CD4-positive, alpha-beta T cell treated with Interleukin-15 for 1 hour (primary cell): ENCODE data around the gene HS3ST3B1.

Experiments used
- DNase-seq: peaks from one replicate; pipeline ENCODE4 v3.0.0-alpha.2; 2020

Gene HS3ST3B1

DNA sequence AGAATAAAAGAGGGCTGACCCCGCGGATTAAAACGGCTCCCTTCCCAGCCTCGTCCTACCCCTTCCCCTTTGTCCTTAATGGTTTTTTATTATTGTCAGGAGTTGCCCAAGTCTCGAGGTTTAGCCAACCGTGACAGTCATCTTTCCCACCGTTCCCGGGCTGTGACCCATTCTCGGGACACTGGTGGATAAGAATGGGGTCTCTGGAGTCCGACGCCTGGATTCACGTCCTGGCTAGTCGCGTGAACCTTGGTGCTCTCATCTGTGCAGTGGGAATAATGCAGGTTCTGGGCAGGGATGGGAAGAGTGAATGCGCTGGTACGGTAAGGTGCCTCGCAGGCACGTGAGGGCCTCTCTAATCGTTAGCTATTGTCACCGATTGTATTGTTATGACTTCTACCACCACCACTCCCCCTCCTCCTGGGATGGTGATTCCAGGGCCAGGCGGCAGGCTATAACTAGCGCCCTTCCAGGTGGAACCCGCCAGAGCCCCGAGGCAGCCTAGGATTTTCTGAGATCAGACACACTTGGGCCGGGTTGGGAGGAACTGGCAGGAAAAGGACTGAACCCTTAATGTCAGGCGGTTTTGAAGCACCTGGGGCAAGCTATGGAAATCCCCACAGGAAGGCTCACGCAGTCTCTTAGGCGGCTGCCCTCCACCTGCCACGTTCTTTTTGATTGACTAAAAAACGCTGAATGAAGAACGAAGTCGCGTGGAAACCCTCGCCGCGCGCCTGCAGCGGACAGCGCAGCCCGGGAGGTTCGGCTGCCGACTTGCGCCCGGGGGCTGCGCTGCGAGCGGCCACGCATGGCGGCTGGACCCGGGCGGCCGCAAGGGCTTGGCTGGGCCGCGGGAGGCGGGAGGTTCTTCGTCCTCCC, 2.7 kb downstream of the HS3ST3B1 start:
- peak; percentile 42 for DNase-seq

DNA sequence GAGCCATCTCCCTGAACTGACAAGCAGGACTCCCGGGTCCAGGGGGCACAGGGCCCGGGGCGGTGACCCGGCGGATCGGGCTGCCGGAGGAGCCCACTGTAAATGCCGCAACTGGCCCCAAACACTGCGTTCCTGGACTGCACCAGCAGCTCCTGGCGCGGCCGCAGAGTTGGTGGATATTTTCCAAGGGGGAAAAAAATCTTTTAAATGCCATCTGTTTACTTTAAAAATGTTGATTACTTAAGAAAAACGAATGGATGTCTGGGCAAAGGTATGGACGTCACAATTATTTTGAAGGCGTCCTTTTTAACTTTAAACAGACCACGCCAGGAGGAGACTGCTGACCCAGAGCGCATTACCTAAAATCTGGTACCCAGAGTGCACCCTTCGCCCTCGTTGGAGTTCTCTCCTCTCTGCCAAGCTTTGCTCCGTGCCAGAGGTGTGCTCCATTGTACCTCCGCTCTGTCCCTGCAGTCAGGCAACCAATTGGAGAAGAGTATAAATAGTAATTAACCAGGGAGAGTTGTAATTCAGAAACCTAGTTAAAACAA, 3.4 kb downstream of the HS3ST3B1 start:
- DNase-seq, result no peak

DNA sequence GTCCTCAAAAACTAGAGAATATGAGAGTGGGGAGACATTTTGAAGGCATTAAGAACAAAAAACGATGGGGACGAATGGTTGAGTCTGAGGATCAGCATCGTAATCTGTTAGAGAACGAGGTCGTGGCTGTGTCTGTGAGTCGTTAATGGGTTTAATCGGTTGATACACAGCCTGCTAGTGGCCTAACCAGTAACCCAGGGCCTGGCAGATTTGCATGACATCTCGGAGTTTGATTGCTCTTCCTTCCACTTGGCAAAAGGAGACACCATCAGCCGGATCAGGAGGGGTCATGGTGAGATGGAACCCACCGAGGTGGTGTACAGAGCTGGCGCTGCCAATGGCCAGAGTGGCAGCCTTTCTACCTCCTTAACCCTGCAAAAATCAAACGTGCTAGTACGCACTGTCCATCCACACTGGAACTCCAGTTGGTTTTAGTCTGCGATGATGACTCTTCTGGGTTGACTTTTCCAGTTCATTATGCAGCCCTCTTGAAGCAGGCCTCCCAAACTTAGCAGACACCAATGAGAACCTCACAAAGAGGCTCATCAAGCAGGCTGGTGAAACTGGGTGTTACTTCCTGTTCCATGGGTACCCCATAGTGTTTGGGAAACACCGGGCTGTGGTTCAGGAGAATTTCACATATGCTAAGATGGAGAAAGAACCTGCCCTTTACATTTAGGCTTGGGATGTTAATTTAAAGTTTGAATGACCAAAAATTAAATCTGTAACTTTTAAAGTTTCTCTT, 4.1 kb downstream of the HS3ST3B1 start:
- no peak for DNase-seq

DNA sequence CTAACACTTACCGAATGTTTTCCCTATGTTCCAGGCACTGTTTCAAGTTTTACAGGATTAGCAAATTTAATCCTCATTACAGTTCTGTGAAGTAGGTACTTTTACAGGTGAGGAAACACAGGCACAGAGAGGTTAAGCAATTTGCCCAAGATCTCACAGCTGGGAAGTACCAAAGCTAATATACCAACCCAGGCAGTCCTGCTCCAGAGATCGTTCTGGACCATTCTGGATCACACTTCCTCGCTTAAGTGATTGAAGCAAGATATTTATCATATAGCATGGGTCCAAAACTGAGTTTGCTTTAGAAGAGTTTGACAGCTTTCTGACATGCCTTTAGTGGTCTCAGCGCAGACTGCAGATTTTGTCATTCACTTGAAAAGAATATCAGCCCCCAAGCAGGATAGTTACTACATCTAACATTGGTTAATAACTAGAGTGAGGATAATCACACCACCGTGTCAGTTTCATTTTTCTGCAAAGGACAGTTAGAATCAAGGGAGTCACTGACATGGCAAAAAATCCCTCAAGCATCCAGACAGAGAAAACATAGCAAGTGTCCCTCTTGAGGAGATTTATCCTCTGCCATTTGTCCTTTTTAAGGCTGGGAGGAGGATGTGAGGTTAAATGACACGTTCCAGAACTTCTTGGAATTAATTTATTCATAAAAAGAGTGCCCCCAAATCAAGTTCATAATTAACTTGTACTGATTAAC, 5.1 kb downstream of the HS3ST3B1 start:
- no peak for DNase-seq

DNA sequence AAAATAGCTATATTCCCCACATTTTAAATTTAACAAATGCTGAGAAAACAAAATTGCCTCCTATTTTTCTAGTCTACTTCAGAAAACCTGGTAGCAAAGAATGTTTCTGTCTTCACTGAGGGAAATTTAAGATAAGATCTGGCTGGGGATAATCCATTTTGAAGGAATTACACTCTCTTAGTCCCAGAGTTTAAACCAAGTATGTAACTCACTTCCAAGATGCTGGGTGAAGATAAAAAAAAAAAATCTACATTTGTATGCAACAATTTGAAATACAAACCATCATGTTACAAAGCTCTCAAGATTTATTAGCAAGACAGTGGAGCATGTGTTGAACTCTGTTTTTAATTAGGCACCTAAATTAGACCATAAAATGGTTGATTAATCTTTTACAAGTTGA, 5.7 kb downstream of the HS3ST3B1 start:
- no peak for DNase-seq

DNA sequence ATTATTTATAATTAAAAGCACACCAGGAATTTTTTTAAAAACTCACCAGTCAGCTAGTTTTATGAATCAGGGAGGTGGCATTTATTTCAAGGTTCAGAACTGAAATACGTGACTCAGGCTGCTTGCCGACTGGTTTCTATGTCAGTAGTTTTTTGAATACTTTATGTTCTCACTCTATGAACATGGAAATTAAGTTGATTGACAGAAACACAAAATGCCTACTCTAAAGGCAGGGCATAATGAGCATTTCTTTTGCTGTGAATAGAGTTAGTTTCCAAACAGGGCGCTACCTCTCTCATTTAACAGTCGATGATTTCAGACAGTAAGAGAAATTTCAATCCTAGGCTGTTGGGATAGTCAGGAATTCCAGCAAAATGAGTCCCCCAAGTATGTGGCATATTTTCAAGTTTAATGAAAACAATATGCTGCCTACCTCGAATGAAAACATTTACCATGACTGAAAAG, 6.7 kb downstream of the HS3ST3B1 start:
- no peak for DNase-seq

DNA sequence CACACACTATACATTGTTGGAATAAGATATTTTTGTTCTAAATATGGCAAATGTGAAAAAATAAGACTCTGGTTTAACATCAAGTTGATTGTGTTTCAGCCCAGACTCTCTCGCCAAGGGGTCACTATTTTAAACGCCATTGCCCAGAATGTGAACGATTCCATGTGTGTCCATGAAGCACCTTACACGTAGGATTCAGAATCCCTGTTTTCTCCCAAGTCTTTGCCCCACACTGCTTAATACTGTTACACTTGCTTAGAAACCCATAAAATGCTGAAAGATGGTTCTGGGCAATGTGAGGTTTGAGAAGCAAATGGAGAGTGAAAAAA, 7.7 kb downstream of the HS3ST3B1 start:
- no peak for DNase-seq

DNA sequence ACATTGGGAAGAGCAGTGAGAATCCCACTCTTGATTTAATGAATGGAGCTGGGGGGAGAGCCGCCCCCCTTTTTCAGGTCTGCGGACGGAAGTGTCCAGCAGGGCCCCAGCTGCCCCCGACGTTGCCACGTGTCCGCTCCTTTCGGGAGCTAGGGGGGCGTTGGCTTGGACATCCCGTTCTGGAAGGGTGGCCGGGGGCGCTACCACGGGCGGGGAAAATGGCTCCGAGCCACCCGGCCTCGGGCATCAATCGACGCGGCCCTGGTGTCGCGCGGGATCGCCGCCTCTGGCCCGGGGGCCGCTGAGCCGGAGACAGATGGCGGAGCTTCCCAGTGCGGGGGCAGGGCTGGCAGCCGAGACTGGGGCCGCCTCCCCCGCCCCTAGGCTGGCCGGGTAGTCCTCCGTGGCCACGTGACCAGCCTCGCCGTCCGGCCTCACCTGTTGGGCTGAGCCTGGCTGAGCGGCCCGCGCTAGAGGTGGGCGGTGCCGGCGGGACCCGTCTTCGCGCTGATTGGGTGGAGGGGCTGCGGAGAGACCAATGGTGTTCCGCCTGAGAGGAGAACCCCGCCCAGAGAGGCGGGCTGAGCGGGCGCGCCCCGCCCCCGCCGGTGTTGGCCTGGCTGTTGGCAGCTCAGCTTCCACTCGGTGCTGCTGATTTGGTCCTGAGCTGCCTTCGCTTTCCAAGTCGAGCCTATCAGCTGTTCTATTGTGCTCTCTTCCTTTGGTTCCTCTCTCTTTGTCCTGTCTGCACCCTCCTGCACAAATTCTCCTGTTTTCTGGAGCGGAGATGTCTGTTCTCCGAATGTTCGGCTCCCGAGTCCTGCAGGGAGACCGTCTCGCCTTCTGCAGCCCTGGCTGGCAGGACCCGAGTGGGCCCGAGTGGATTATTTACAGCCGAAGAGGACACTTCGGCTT, 8.3 kb downstream of the HS3ST3B1 start:
- peak; percentile 90 for DNase-seq

DNA sequence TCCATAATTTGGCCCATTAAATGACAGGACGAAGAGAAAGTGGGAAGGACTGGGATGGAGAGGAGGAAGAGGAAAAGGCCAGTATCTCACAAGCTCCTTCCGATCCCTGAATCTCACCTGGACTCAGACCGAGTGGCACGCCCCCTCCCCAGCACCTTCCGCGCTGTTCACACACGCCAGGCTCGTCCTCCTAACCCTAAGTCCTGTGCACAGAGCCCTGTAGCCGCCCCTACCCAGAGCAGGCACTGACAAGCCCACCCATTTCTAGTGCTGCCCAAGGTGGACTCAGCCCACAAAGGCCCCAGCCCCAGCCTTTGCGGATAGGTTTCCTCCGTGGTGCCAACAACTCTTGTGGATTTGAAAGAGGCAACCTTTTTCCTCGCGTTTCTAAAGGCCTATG, 9.2 kb downstream of the HS3ST3B1 start:
- DNase-seq, result no peak

DNA sequence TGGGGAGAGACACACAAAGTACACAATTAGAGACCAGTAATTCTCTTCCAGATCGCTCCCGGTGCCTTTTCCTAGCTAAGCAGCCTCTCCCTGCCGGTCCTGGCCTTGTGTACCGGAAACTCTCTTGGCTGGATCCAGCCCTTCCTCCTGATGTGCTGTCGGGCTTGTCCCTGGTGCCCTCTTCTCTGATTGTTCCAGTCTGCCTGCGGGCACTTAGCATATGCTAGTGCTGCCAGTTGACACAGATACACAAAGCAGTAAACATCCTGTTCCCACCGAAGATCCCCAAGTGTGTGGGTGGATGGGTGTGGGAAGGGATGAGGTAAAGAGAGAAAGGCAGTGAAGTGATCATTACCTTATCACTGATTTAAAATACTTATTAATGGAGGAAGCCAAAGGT, 9.7 kb downstream of the HS3ST3B1 start:
- DNase-seq, result no peak

DNA sequence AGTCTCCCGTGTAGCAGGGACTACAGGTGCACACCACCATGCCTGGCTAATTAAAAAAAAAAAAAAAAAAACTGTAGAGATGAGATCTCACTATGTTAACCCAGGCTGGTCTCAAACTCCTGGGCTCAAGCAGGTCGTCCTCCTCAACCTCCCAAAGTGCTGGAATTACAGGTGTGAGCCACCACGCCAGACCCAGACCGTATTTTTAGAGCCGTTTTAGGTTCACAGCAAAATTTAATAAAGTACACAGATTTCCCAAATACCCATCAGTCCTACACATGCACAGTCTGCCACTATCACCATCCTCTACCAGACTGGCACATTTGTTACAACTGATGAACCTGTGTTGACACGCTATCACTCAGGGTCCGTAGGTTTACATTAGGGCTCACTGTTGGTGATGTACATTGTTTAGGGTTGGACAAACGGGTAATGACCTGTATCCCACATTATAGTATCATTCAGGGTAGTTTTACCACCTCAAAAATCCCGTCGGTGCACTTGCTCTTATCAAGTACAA, 10.4 kb downstream of the HS3ST3B1 start:
- DNase-seq, result no peak

DNA sequence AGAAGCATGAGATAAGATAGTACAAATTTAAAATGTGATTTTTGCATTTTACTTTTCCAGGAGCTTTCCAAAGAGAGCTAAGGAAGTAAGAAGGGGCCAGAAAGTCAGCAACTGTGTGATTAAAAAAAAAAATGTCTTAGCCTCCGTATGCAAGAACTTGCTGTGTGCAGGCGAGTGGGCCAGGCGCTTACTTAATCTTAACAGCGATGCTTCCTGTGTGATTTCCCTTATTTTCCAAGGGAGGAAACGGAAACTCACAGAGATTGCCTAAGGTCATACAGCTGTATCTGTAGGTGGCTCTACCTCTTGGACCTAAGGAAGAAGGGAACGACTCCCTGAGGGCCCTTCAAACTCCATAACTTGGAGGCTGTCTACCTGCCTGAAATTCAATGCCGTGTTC, 11.1 kb downstream of the HS3ST3B1 start:
- DNase-seq, result no peak

DNA sequence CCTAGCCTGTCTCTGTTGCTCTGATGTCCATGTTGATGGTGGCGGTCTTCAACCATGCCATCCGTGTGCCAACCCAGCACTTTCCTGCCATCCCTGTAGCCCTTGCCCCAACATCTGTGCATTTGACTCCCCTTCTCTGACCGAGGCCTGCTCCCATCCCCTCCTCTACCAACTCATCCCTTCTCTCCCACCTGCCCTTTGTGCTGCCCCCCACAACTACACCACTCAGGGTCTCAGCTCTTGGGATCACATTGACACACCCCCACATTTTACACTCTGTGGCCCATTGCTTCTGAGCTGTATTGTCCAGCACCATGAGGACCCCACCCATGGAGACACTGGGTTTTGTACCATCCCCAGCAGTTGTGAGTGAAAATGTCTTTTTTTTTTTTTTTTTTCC, 11.6 kb downstream of the HS3ST3B1 start:
- no peak for DNase-seq

DNA sequence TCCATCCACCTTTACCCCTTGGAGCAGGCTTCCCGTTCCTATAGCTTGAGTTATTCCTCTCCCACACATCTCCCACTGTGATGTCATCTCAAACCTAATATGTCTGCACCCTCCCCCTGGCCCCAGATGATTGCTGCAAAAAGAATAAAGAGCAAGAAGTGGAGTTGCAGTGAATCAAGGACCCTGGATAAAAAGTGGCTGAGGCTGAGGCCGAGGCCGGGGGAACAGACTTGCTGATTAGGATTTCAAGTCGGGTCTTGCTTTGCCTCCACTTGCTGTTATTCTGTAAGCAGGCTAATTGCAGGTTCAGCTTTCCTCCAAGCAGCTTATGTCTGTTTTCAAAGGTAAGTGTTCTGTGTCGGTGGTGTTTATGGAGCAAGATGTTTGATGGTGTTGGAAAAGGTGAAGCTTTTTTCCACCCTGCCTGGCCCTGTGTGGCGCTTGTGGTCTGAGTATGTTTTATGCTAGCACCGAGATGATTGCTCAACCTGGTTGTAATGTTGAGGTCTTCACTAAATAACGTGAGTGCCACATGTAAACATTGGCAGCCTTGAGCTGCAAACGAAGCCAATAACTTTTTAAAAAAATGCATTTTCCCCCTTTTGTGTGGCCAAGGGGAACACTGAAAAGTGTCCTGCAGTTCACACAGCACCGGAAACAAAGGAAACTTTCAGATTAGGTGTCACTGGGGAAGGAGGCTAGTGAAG, 15.4 kb downstream of the HS3ST3B1 start:
- no peak for DNase-seq

DNA sequence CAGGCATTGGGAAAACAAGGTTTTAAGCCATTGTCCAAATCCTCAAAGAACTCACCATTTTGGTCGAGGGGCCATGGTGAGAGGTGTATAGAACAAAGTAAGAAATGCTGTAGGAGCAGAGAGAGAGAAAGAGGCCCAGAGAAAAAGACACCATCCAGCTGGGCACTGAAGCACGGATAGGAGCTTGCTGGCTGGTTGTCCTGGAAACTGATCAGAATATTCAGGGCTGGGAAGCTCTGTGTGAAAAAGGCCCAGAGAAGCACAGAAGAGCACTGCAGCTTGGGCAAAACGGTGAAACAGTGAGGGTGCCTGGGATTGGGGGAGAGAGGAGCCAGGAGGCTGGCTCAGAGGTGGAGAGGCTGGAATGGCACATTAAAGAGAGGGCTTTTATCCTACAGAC, 16.5 kb downstream of the HS3ST3B1 start:
- no peak for DNase-seq

DNA sequence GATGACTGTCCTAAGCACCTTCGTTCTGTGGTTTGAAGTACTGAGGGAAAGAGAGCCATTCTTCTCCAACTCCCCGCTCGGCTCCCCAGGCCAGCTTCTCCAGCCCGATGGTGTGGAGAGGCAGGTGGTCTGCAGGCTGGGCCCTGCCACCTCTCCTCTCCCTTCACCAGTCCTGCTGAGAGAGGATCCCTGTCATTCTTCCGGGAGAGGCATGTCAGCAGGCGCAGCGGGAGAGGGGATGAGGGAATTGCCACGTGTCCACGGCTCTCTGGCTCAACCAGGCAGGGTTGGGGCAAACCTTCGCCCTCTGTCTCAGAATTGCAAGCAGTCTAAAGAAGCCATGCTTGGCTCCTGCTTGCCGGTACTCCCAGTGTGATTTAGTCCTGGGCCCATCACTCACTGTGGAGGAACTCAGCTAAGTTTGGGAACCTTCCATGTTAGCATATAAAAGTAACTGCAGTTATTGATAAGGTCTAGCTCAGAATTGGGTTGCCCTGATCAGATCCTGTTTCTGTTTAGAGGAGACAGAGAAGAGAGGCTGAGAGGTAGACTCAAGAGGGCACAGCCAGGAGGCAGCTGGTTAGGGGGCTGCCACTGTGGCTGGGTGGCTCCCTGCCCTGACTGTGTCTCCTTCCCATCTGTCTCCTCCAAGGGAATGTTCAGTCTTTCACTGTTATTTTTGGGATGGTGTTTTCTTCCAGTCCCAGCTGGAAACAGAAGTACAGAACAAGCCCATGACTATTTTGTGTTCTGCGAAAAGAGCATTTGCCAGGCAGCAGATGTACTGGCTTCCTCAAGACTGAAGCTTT, 17.4 kb downstream of the HS3ST3B1 start:
- no peak for DNase-seq

DNA sequence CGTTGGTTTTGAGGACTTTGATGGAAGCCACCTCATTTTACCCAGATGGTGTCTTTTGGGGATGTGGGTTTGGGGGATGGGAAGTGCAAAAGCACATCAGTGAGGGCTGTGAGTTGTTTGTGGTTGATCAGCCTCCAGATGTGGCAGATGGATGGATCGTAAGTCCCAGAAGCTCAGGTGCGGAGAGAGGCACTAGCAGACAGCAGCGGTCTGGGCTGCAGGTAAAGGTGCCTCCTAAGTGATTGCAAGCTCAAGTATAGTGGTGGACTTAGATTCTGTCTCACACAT, 18.0 kb downstream of the HS3ST3B1 start:
- DNase-seq, result no peak

DNA sequence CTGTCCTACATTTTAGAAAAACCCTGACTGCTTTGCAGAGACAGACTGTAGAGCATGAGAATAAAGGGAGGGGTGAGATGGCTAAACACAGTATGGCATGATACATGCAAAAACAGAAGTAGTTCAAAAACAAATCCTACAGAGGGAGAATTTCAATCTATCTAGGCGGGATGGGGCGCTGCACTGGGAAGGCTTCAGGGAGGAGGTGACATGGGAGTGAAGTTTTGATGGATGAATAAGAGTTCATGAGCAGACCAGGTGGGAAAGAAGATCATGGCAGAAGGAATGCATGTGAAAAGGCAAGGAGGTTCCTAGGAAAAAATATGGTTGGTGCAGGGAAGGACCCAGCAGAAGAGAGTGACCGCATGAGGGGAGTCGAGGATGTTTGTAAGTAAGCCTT, 19.2 kb downstream of the HS3ST3B1 start:
- no peak for DNase-seq

DNA sequence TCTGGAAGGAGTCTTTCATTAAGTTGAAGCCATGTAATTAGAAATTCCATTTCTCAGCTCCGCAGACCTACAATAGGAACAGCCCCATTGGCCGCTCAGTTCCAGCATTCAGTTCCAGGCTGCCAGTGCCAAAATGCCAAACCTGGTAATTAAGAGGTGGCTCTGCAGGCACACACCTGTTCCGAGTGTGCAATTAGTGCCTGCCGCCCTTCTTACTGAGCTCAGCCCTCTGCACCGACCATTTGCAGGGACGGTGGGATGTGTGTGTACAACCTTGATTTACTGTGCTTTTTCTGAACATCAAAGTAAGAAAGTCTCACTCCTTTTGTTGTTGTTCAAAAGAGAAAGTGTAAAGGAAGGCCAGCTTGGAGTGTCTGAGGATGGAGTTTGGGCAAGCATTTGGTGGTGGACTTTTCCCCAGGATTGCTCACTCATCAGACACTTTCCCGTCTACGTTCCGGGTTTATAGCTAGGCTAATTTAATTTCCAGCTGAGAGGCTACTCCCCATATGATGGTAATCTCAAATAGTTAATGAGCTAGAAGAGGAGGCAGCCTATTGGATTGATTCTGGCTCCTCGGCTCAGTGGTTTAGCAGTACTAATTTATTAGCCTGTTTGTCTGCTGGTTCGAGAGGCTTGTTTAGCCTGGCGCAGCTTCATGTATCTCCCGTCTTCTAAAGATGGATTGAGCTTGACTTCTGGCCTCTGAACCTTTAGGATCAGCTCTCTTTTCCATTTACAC, 20.0 kb downstream of the HS3ST3B1 start:
- no peak for DNase-seq

DNA sequence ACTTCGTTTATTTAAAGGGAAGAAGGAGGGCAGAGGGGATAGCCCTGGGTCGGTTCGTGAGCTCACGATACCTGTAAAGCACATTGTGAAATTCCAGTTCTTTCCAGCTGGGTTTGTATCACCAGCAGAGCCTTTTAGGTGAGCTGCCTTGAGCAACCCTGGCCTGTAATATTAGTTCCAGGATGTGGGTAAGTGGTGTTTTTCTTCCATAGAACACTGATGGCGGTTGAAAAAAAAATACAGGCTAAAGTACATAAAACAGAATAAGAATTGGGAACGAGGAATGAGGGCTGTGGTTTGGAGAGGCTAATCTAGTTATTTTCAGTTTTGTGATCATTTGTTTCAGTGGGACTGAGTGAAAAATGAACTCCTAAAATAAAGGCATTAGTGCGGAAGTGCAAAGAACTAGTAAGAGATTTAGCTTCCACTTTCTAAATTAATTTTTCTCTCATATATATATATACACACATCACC, 20.6 kb downstream of the HS3ST3B1 start:
- DNase-seq, result no peak
